ENCODE measurements around the gene MAN2B2.

Gene MAN2B2

GRCh38 chr4:6529021-6529420, 46.0 kb upstream of the MAN2B2 start:
- DNase-seq (ENCODE audit: low read depth), result no peak
- TF ChIP-seq CTCF (conservative IDR thresholded peaks at IDR 0.05; ENCODE audit: low read depth, low read length), result no peak
- H3K4me3 ChIP-seq (ENCODE audit: low read length), result no peak overlapping the region

- no peak for TF ChIP-seq CTCF (conservative IDR thresholded peaks at IDR 0.05; ENCODE audit: low read depth, low read length)
- H3K4me3 ChIP-seq (ENCODE audit: low read length), result no peak overlapping the region
Measured at GRCh38 chr4:6530301-6530700, 44.7 kb upstream of the MAN2B2 start.

GRCh38 chr4:6530964-6531363, 44.0 kb upstream of the MAN2B2 start:
- H3K4me3 ChIP-seq (ENCODE audit: low read length), result no peak overlapping the region
- no peak for TF ChIP-seq CTCF (conservative IDR thresholded peaks at IDR 0.05; ENCODE audit: low read depth, low read length)
- no peak for DNase-seq (ENCODE audit: low read depth)

More at GRCh38 chr4:6530301-6530700, 44.7 kb upstream of the MAN2B2 start:
- no peak for DNase-seq (ENCODE audit: low read depth)

GRCh38 chr4:6532102-6532501, 42.9 kb upstream of the MAN2B2 start:
- H3K4me3 ChIP-seq (ENCODE audit: low read length), result no peak overlapping the region
- no peak for TF ChIP-seq CTCF (conservative IDR thresholded peaks at IDR 0.05; ENCODE audit: low read depth, low read length)

GRCh38 chr4:6532658-6533057, 42.3 kb upstream of the MAN2B2 start:
- no peak for TF ChIP-seq CTCF (conservative IDR thresholded peaks at IDR 0.05; ENCODE audit: low read depth, low read length)
- DNase-seq (ENCODE audit: low read depth), result no peak
- H3K4me3 ChIP-seq (ENCODE audit: low read length), result no peak overlapping the region

More at GRCh38 chr4:6532102-6532501, 42.9 kb upstream of the MAN2B2 start:
- DNase-seq (ENCODE audit: low read depth), result no peak

GRCh38 chr4:6534050-6534449, 40.9 kb upstream of the MAN2B2 start:
- no peak overlapping the region for H3K4me3 ChIP-seq (ENCODE audit: low read length)
- no peak for DNase-seq (ENCODE audit: low read depth)
- no peak for TF ChIP-seq CTCF (conservative IDR thresholded peaks at IDR 0.05; ENCODE audit: low read depth, low read length)

- no peak overlapping the region for H3K4me3 ChIP-seq (ENCODE audit: low read length)
- DNase-seq (ENCODE audit: low read depth), result no peak
- TF ChIP-seq CTCF (conservative IDR thresholded peaks at IDR 0.05; ENCODE audit: low read depth, low read length), result no peak
Measured at GRCh38 chr4:6534618-6535328, 40.2 kb upstream of the MAN2B2 start.

Measured in retinal pigment epithelial cell (primary cell).